ENCODE measurements around the gene C11orf86.

DNA sequence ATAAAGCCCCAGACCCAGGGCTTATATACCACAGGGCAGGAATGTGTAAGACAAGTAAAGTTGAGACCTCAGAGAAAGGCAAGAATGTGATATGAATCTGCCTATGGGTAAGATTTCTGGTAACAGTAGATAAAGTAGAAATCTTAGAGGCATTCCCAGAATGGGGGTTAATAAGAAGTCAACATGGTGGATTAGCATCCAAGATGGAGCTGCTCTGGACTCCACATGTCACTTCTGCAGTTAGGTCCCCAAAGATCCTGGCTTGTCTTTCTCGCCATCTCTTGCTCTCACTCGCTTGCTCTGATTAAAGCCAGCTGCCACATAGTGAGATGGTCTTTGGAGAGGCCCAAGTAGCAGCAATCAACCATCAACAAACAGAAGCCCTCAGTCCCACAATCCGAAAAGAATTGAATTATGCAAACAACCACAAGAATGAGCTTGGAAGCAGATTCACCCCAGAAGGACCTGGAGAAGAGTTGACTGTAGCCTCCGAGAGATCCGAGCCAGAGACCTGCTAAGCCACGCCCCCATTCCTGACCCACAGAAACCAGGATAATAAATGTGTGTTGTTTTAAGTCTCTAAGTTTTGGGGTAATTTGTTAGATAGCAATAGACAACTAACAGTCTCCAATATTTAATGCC lies 5.4 kb upstream of the C11orf86 start:
- TF ChIP-seq, protein P1, sequence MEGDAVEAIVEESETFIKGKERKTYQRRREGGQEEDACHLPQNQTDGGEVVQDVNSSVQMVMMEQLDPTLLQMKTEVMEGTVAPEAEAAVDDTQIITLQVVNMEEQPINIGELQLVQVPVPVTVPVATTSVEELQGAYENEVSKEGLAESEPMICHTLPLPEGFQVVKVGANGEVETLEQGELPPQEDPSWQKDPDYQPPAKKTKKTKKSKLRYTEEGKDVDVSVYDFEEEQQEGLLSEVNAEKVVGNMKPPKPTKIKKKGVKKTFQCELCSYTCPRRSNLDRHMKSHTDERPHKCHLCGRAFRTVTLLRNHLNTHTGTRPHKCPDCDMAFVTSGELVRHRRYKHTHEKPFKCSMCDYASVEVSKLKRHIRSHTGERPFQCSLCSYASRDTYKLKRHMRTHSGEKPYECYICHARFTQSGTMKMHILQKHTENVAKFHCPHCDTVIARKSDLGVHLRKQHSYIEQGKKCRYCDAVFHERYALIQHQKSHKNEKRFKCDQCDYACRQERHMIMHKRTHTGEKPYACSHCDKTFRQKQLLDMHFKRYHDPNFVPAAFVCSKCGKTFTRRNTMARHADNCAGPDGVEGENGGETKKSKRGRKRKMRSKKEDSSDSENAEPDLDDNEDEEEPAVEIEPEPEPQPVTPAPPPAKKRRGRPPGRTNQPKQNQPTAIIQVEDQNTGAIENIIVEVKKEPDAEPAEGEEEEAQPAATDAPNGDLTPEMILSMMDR (IDR thresholded peaks at IDR 0.05) = no peak
- TF ChIP-seq POLR2A (IDR thresholded peaks at IDR 0.05) = no peak

All from thyroid gland (tissue), 4 donors.